HG03442 (cell line): Measurements from ENCODE around the gene HNF1A.
A peak's percentile ranks its signal among the peaks of the same experiment; 100 is the strongest.
"Not testable (repeated sequence)": the region's sequence is repeated elsewhere in the genome, so short reads cannot be mapped to it uniquely, and the experiment has no call there.

Experiments
- ATAC-seq: cut with Tn5 transposase; IDR thresholded peaks from one replicate; pipeline ENCODE4 v1.9.1; 2021; ENCODE audit warnings: mild to moderate bottlenecking, moderate library complexity; ENCODE audit not compliant: unreplicated experiment

Gene HNF1A

DNA sequence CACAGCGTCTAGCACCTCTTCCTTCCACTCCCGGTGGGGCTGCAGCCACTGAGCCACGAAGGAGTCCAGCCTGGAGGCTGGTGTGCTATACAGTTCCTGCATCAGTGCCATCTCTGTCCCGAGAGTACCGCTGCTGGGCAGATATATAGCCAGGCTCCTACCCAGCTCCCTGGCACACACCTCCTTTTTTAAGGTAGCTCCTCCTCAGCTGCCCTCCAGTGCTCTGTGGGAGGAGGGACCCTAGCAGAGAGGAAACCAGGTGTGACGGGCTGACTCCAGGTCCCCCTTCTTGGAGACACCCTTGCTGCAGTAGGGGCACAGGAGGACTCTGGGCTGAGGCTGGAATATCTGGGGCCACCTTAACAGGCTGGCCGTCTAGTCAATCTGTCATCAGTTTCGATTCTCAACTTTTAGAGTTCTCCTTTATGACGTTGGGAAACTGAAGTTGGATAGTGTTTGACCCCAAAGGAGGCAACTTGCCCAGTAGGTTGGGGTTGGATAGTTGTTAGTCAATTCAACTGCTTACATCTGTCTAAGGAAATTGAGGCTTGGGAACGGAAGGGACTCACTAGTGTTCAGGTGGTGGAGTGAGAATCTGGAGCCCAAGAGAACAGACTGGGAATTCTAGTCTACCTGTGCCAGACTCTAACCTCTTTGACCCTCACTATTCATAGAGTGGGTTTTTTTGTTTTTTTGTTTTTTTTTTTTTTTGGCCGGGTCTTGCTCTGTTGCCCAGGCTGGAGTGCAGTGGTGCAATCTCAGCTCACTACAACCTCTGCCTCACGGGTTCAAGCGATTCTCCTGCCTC lies 60.7 kb downstream of the HNF1A start, which contains the start of gene OASL:
OASL (minus strand) TSS at position 386 of the 808 bp plus-strand sequence; CDS start at position 111, 275 bp downstream.
- ATAC-seq: peak; percentile 58

DNA sequence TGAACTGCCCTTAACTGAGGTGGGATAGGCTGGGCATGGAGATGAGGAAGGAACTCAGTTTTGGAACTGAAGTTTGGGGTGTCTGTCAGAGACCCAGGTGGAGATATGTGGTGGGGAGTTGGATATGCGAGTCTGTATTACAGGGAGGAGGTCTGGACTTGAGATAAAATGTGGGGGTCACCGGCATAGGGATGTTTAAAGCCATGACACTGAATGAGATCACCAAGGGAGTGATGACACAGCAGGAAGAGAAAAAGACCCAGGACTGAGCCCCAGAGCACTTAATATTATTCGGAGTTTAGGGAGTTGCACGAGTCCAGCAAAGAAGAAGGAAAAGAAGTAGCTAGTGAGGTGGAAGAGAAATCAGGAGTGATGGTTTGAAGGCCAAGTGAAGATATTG lies 64.7 kb downstream of the HNF1A start:
- ATAC-seq: no peak

DNA sequence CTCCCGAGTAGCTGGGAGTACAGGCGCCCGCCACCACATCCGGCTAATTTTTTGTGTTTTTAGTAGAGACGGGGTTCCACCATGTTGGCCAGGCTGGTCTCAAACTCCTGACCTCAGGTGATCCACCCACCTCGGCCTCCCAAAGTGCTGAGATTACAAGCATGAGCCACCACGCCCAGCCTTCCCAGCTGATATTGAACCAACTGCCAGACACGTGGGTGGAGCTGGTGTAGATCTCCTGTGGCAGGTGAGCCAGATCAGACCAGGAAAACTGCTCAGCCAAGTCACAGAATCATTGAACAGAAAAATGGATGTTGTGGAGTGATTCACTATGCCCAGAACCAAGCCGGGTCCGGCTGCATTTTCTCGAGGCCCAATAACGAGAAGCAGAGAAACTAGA lies 69.1 kb downstream of the HNF1A start:
- not testable (repeated sequence) for ATAC-seq

DNA sequence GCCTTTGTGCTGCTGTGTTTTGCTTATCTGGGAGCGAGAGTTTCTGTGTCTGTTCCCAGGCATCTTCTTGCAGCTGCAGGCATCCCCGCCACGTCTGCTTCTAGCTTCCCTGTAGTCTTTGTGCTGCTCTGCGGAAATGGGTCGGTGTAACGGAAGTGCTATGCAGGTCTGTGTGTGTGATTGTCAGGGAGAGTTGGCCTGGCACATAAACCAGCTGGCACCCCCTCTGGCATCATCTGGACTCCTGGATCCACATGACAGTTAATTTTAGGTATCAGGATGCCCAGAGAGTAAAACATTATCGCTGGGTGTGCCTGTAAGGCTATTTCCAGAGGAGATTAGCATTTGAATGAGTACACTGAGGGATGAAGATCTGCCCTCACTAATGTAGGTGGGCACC lies 70.1 kb downstream of the HNF1A start:
- ATAC-seq: no peak

DNA sequence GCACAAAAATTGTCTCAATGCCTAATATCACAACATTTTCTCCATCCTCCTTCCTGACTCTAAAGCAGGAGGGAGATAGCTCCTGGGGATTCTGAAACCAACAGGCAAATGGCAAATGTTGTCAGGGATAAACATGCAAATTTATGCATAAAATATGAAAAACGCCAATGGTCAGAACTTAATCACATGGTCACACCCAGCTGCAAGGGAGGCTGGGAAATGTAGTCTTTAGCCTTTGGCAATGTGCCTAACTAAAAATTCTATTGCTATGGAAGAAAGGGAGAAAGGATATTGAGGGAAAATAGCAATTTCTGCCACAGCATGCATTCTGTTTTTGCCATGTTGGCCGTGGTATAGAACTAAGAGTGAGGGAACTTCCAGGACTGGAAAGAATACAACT lies 72.4 kb downstream of the HNF1A start:
- ATAC-seq: no peak
